Esophagus squamous epithelium (tissue), 5 donors: Measurements from ENCODE around the gene PRDM10. TPM values are rescaled to one million over a fixed set of nuclear protein-coding genes. Genes with fewer than 3 reads are reported as not detected.

Experiments used
- DNase-seq: peaks from one replicate; lab custom pipeline; 2025; lab: John Stamatoyannopoulos, UW
- H3K27ac ChIP-seq, 4 donors: fragments of 200-600 bp; sonication (generic); one replicate each; pipeline ENCODE4 v1.5.1; 2016 to 2019; ENCODE audit warnings: mild to moderate bottlenecking in 1 of 4
- H3K27me3 ChIP-seq, 4 donors: fragments of 200-600 bp; sonication (generic); 1 replicate in 3 of 4; 2 replicates in 1 of 4; pipeline versions ENCODE4 v1.5.1 to v1.6.0; 2017 to 2021; ENCODE audit warnings: antibody characterized with exemption in 1 of 4
- H3K36me3 ChIP-seq, 3 donors: fragments of 200-600 bp; sonication (generic); one replicate each; pipeline ENCODE4 v1.5.1; 2016 to 2019
- H3K4me1 ChIP-seq, 3 donors: fragments of 200-600 bp; sonication (generic); one replicate each; pipeline ENCODE4 v1.5.1; 2017 to 2019
- H3K4me3 ChIP-seq, 4 donors: fragments of 200-600 bp; sonication (generic); 1 replicate in 3 of 4; 2 replicates in 1 of 4; pipeline ENCODE4 v1.5.1; 2016 to 2019; ENCODE audit warnings: mild to moderate bottlenecking in 2 of 4, moderate library complexity in 1 of 4
- H3K9me3 ChIP-seq, 3 donors: fragments of 200-600 bp; sonication (generic); one replicate each; pipeline ENCODE4 v1.5.1; 2016 to 2019
- CTCF ChIP-seq, 6 experiments: fragments of 450-650 bp in 4 of 6; fragments of 200-600 bp in 2 of 6; sonication (generic) in 2 of 6; IDR thresholded peaks; one replicate each; pipeline ENCODE4 v1.5.1; 2016 to 2019; ENCODE audit warnings: antibody characterized with exemption in 6 of 6, mild to moderate bottlenecking in 4 of 6, moderate library complexity in 4 of 6
- POLR2A ChIP-seq, 4 donors: fragments of 450-650 bp; IDR thresholded peaks; one replicate each; pipeline ENCODE4 v1.6.1; 2017; ENCODE audit warnings: antibody characterized with exemption in 4 of 4, mild to moderate bottlenecking in 4 of 4, moderate library complexity in 3 of 4
- WGBS, 2 donors: methylation state at CpG; one replicate each; pipeline ENCODE4 v1.1.5; 2018; 5-methylcytosine and 5-hydroxymethylcytosine counted together
- intact Hi-C: fragments of 100-400 bp; cut with DNase I; formaldehyde crosslinking; loops from one replicate; pipeline ENCODE4 v1.15.0; 2022
- total RNA-seq, 4 donors: library from RNA; depleted of rRNA; stranded (reverse); fragments of >200 nt; gene quantifications; one replicate each; pipeline ENCODE4 v1.1.0, GENCODE V29; 2016
- donor health status: DM: yes; HTN: yes; CAD: no.

PRDM10 gene
- total RNA-seq, 4 donors from 2014 or later, result 7.3 to 11.2 (median 7.7) TPM

DNA sequence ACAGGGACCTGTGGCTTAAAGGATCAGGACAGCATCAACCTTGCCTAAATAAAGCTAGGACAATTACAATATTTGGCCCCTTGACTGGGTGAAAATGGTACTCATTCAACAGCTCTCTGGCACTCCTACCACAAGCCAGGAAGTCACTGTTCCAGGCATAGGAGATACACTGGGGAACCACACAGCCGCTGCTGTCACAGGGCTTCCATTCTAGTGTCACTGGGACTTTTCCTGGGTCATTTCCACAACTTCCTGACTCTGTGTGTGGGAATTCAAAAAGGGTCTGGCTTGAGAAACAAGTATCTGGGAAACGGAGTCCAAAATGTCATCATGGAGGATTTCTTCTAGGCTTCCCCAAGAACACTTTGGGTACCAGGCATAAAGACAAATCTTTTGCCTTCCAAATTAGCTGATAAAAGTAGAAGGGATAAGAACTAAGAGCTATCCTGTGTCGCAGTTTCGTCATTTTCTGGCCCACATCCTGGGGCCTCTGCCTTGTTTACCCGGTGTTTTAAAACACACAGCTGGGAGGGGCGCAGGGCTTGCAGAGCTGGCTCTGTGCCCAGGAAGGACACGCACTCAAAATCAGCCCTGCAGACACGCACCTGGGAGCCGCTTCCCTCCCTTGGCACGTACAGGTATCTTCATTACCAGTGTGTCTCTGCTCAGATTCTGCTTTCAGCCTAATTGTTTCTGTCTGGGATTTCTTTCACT is 149.0 kb downstream of the PRDM10 start:
- peak overlapping the region; percentile 48 to 79 (median 69) for H3K27ac ChIP-seq
- no peaks in the 10 kb centered on the region for H3K9me3 ChIP-seq
- H3K4me1 ChIP-seq, result peaks cover 15 to 33% (median 15%) of the 10 kb centered on the region in 3 donors
- H3K4me3 ChIP-seq, result peak overlapping the region in 1 of 4 donors; percentile 3
- 12 to 24% methylated on average over 10 of the region's 10 CpGs for WGBS, 2 donors
- DNase-seq, result no peak
- no peaks in the 10 kb centered on the region for H3K27me3 ChIP-seq
- H3K36me3 ChIP-seq, result peaks cover 0 to 20% (median 0%) of the 10 kb centered on the region in 3 donors
- intact Hi-C loops, result loop anchor here (10.0 kb wide), 1 partner anchor 69 kb away; no protein-coding TSS in a partner anchor
- TF ChIP-seq CTCF (IDR thresholded peaks at IDR 0.05) (no peak), POLR2A (IDR thresholded peaks at IDR 0.05) (no peak)

DNA sequence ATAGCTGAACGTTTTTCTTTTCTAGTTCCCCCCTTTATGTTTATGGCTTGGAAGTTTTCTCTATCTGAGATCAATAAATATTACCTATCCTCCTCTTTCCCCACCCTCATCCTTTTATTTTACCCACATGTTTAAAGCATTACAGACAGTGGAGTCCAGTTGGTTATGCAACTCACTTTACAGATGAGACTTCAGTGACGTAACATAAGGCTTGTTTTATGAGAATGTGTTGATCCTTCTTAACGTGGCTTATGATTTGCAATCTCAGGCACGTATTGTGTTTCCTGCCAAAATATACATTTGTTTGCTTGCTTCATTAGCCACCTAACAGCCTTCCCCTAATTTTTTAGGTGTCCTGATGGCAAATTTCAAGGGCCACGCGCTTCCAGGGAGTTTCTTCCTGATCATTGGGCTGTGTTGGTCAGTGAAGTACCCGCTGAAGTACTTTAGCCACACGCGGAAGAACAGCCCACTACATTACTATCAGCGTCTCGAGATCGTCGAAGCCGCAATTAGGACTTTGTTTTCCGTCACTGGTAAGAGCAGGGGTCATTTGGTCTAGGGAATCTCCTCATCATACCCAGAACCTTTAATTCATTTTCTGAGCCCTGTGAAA is 150.4 kb downstream of the PRDM10 start:
- no peak overlapping the region for H3K27ac ChIP-seq
- 77 to 78% methylated on average over 14 to 15 of the region's 15 CpGs for WGBS, 2 donors

More for the DNA sequence above, 150.4 kb downstream of the PRDM10 start:
- Histone ChIP-seq H3K36me3 (peaks cover 0 to 5% (median 0%) of the 10 kb centered on the region in 3 donors), H3K4me3 (no peak overlapping the region), H3K9me3 (no peaks in the 10 kb centered on the region), H3K4me1 (peaks cover 15 to 33% (median 15%) of the 10 kb centered on the region in 3 donors), H3K27me3 (no peaks in the 10 kb centered on the region)
- no peak for DNase-seq
- TF ChIP-seq CTCF (IDR thresholded peaks at IDR 0.05), result no peak
- no peak for TF ChIP-seq POLR2A (IDR thresholded peaks at IDR 0.05)
- intact Hi-C loops, result loop anchor here (10.0 kb wide), 1 partner anchor 67 kb away; no protein-coding TSS in a partner anchor

Other genes starting within 250 kb of the PRDM10 start
- gene TMEM45B, start 187.0 kb downstream of the PRDM10 start, total RNA-seq, result 100 to 1,000 TPM in 2 of 4 donors, 10 to 100 TPM in 2; 30.1 to 127 (median 92.9) TPM
- gene NFRKB, start 107.3 kb downstream of the PRDM10 start, total RNA-seq, result 10 to 100 TPM; 18.2 to 35.9 (median 23.8) TPM
- gene APLP2, start 67.1 kb upstream of the PRDM10 start, total RNA-seq, result 100 to 1,000 TPM; 134 to 221 (median 177) TPM
- 100 to 1,000 TPM; 109 to 225 (median 141) TPM for gene ST14, start 156.9 kb upstream of the PRDM10 start, total RNA-seq